Upper lobe of left lung (tissue), 4 donors: ENCODE results near the gene ZRANB2.

Experiments used
- EP300 ChIP-seq, 4 donors: sonication (generic); formaldehyde crosslinking; IDR thresholded peaks; one replicate each; pipeline ENCODE4 v1.5.1; 2017; ENCODE audit warnings: antibody characterized with exemption in 4 of 4, control low read depth in 2 of 4
- POLR2AphosphoS5 ChIP-seq, 2 donors: sonication (generic); formaldehyde crosslinking; IDR thresholded peaks; one replicate each; pipeline ENCODE4 v1.5.1; 2017; ENCODE audit warnings: antibody characterized with exemption in 2 of 2
- TF ChIP-seq, protein P1 (sequence below), 6 experiments: fragments of 450-650 bp in 4 of 6; fragments of 200-600 bp in 2 of 6; sonication (generic) in 2 of 6; IDR thresholded peaks; one replicate each; pipeline ENCODE4 v1.5.1; 2016 to 2019; ENCODE audit warnings: antibody characterized with exemption in 6 of 6

DNA sequence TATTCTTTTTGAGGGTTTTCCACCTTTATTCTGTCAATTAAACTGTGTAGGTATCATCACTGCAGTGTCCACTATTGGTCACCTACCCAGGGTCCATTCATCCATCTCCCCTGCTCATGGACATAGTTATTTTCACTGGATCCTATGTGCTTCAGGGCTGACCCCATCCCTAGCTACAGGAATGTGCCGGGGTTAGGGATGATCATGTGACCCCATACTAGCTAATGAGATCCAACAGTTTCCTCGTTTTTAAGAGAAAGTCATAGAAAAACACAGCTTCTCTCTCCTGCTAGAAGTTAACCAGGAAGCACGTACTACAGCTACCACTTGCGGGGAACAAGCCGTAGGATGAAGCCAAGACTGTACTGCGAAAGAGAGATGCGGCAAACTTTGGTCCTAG lies 52.8 kb downstream of the ZRANB2 start:
- TF ChIP-seq, protein P1, sequence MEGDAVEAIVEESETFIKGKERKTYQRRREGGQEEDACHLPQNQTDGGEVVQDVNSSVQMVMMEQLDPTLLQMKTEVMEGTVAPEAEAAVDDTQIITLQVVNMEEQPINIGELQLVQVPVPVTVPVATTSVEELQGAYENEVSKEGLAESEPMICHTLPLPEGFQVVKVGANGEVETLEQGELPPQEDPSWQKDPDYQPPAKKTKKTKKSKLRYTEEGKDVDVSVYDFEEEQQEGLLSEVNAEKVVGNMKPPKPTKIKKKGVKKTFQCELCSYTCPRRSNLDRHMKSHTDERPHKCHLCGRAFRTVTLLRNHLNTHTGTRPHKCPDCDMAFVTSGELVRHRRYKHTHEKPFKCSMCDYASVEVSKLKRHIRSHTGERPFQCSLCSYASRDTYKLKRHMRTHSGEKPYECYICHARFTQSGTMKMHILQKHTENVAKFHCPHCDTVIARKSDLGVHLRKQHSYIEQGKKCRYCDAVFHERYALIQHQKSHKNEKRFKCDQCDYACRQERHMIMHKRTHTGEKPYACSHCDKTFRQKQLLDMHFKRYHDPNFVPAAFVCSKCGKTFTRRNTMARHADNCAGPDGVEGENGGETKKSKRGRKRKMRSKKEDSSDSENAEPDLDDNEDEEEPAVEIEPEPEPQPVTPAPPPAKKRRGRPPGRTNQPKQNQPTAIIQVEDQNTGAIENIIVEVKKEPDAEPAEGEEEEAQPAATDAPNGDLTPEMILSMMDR (IDR thresholded peaks at IDR 0.05), result no peak
- TF ChIP-seq POLR2AphosphoS5 (IDR thresholded peaks at IDR 0.05) (no peak), EP300 (IDR thresholded peaks at IDR 0.05) (no peak)
